SKM-1 treated with dmso at 0.1 percent for 144 hours (cell line): ENCODE data around the gene CSRNP3.

Experiments used
- DNase-seq: peaks from one replicate; lab custom pipeline; 2025; ENCODE audit not compliant: unreplicated experiment; lab: John Stamatoyannopoulos, UW

CSRNP3 gene

GRCh38 chr2:165539985-165540384 lies 70.5 kb downstream of the CSRNP3 start:
- DNase-seq, result no peak

DNA sequence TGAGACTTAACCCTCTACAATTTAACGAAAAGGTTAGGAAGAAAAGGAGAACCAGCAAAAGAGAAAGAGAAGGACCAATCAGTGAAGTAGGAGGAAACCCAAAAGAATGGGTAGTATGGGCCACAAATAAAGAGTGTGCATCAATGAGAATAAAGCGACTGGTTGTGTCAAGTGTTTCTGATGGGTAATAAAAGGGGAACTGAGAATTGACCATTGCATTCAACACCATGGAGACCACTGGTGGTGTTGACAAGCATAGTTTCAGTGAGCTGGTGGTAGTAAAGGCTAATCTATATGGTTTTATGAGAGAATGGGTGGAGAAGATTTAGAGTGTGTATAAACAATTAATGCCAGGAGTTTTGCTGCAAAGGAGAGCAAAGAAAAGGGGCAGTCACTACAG lies 75.4 kb downstream of the CSRNP3 start:
- DNase-seq, result no peak

DNA sequence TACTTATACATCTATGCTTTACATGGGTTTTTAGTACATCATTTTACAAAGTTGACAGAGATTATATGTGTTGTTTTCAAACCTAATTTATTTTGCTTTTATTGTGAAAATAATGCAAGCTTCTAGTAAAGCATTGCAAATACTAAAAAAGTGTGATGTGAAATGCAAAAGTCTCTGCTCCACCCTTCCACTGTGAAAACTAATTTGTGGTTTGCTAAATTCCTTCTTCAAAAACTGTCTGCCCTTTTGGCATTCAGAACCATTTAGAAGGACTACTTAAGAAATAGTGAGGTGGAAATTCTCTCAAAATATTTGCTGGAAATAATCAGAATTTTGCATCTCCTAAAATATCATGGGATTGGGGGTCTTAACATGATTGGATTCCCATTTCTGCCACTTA lies 78.4 kb downstream of the CSRNP3 start:
- no peak for DNase-seq

DNA sequence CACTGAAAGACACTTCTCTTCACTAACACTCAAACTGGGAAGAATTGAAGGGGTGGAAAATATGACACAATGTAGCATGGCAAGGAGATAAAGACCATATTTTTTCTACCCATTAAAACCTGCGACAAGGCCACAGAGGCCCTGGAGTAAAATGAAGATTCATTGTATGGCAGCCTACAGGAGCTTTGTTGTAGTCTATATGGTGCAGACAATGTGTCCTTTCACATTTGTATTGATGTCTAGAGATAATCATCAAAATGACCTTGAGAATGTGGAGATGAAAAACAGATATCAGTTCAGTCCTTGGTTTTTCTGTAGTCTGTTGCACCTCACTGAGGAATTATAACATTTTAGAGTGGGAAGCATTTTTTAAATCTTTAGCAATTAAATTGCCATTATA lies 80.1 kb downstream of the CSRNP3 start:
- no peak for DNase-seq

GRCh38 chr2:165558832-165559231 lies 89.3 kb downstream of the CSRNP3 start:
- no peak for DNase-seq

GRCh38 chr2:165560377-165560988 lies 91.0 kb downstream of the CSRNP3 start:
- DNase-seq, result no peak

DNA sequence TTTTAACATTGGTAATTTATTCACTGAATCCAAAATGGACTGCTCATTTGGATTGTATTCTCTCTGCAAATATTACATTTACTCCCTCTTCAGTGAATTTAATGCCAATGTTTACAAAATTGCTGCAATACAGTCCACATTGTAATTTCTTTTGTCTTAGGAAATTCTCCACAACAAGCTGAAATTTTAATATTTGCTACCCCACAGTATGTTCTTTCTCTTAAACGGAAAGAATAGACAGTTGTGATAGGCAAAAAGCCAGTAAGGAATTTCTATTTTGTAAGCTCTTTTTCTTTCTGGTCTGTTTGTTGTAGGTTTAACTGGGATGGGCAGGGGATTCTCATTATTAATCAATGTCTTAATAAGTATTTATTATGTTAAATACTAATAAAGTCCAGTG lies 92.0 kb downstream of the CSRNP3 start:
- DNase-seq, result no peak

GRCh38 chr2:165562233-165562632 lies 92.7 kb downstream of the CSRNP3 start:
- DNase-seq, result no peak

DNA sequence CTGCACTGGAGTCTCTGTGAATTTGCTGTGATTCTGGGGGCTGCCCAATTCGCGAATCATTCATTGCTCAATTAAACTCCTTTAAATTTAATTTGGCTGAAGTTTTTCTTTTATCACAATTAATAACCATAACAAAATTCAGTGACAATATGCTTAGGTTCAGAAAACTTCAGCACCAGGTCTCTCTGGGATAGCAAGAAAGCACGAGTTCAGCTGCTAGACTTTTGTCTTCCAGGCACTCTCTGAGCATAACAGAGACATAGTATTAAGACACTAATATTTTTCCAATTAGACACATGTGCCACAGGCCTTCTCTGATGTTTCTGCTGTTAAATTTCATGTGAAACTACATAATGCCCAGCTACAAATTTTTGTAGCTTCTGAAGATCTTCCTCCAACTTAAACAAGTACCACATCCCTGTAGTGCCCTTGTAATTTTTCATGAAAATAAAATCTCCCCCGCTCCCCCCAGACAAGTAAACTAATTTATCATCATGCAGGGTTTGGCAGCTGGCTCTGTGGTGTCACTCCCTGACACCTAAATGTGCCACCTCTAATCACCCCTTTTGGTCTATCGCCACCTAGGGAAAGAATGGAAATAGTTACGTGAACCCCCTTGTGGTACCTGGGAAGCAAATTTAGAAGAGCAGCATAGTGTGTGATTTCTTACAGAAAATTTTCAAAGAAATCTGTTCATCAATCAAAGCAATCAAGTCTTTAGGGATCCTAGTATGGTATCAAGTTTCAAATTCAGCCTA lies 94.1 kb downstream of the CSRNP3 start:
- DNase-seq, result no peak

DNA sequence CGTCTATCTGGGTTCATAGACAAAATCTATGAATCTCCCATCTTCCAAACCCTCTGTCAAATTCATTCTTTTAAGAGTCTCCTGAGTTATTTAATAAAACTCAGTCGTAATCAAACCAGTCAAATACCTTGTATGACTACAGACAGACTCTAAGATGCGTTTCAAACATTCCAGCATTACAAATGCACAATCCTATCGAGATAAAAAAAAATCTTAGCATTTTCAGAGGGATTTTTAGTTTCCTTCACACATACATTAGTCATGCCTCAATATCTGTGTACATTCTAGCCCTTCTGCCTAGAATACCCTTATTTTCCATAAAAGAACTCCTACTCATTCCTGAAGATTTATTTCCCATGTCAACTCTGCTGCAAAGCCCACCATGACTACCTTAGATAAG lies 96.5 kb downstream of the CSRNP3 start:
- DNase-seq, result no peak

DNA sequence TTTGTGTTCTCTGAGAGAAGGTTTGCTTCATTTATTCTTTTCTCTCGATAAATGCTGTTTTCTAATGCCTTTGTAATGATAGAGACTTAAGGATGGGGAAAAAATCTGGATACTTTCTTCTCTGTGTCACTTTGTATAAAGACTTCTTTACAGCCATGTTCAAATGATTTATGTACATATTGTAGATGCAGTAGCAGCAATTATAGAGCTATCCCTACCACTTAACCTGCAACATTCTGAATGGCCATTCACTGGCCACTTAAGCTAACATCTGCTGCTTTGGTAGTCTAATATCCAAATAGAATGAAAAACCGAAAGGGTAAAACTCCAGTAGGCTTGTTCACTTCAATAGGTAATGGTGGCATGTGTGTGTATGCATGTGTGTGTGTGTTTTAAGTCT lies 97.8 kb downstream of the CSRNP3 start:
- no peak for DNase-seq

DNA sequence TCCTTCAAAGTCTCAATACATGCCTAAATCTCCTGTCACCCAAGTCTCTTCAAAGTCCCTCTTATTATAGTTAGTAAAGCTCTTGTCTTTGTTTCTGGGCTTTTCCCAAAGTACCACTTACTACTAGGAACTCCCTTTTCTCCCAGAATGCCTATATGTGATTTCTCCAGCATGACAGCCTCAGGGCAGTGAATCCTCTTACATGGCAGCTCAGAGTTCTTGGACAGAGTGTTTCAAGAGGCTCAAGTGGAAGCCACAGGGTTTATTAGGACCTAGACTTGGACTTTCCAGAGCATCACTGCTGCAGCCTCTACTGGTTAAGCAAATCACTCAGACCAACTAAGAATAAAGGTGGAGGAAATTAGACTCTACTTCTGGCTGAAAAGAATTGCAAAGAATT lies 98.9 kb downstream of the CSRNP3 start:
- no peak for DNase-seq

GRCh38 chr2:165571477-165571876 lies 102.0 kb downstream of the CSRNP3 start:
- no peak for DNase-seq

DNA sequence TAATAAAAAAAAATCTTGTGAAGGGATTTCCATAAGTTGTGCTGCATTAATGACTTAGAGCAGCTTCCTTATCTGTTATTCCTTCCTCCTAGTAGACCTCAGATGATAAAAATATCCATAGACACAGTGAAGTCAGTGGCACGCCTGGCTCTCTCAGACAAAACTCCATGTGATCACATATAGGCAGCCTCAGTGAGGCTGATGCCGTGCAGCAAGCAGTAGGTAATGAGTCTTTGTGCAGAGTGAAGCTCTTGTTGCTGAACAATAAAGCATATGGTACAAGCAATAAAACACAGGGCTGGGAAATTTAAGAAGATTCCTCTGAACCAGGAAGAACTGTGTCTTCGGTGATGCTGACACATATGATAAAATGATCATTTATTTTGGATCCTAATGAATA lies 102.7 kb downstream of the CSRNP3 start:
- no peak for DNase-seq

DNA sequence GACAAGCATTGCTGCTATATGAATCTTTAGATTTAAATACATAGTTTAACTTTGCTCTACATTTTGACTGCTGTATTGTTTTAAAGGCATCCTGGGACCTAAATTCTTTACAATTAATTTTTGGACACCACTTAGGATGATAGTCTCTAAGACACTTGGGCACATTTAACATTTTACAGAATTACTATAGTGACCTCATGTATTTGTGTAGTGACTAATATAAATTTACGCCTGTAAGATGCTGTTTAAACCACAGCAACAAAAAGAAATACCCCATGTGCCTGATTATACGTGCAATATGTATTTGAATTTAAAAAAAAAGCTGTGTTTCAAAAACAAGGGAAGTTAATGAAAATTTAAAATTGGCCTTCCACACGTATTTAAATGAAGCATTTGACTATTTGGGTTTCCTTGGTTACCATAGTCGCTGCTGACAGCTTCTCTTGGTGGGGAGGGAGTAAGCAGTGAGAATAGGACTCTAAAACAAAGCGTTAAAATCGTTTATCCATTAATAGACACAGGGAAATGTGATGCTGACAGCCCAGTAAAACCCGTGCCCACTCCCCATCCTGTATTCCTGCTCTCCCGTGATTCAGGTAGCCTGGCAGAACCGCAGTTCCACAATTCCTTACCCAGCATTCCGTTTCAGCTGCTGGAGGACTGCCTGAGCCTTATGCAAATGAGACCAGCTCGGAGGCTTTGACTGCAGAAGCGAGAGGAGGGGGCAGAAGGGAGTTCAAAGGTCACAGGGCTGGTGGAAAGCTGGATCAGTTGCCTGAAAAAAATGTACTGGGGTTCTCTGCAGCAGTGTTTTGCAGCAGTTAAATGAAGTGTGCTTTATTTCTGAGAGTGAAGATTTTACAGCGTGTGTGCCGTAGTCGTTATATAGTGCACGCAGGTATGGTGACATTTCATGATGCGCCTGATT lies 104.3 kb downstream of the CSRNP3 start:
- no peak for DNase-seq

GRCh38 chr2:165575044-165575615 lies 105.6 kb downstream of the CSRNP3 start:
- no peak for DNase-seq

DNA sequence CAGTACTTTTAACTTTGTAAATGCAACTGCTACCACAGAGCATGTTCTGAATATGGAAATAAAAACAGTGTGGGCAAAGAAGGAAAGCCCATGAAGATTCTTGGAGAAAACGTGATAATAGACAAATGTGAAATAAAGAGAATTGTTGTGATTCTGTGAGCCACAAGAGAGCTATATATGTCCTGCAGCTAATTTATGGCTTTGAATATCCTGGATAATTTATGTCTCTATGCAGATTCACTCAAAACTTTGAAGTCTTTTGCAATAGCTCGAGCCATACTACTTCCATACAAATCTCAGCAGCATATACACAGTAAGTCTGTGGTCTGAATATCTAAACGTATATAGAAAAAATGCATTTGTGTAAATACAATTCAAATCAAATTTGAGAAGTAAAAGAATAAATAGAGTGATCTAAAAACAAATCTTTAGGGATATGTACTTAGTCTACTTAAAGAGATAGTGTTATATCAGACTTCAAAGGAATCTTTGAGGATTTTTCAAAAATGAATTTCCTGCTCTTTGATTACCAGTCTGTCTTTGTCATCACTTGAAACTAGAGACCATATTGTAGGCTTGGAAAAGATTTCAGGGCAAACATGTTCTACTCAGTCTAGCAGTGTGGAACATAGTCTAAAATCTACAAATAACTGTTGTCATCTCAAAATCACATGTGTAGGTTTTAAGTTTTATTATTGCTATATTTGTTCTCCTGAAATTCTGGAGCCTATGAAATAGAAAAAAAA lies 107.1 kb downstream of the CSRNP3 start:
- DNase-seq, result no peak

DNA sequence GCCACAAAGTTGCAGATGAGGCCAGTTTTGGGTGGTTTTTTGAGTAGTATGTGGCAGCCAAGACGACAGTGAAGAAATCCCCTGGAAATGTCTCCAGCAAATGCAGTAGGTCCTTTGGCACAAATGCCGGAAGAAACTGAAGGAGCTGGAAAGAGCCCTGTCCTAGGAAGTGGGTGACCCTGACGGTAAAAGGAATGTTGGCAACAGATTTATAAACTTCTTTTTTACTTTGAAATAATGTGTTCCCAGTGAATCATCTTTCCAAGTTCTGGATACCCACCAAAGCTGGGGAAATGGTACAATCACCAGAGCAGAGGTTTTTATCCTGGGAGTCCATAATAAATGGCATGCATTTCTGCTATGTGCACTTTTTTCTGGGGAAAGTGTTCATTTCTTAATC lies 112.9 kb downstream of the CSRNP3 start:
- DNase-seq, result no peak

- DNase-seq, result no peak
Measured at GRCh38 chr2:165582863-165583506, 113.5 kb downstream of the CSRNP3 start.

DNA sequence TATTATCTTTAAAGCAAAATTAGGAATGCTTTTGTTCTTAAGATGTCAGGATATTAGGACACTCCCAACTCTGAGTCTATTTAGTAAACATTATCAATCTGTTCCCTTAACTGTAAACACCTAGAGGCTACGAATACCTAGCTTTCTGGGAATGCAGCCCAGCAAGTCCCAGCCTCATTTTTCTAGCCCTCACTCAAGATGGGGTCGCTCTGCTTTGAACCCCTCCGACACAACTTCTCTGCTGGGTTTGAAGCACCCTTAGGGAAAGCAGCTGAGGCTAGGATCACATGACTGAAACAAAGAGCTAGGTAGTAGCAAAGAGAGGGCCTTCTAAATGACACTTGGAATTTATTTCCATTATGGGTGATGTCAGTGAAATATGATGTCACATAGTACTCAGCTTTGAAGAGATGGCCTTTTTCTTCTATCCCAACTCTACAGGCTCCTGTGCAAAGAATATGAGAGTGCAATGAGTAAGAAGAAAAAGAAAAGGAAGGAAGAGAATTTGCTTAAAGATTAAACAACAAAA lies 114.7 kb downstream of the CSRNP3 start:
- no peak for DNase-seq
